GM10248 (cell line): ENCODE data around the gene DUSP14.

ENCODE experiments used
- CTCF ChIA-PET: fragments of 300-600 bp; sonication (Branson Sonifier 250); formaldehyde crosslinking; extraction: SDS; loops from one replicate; lab custom pipeline; 2021; ENCODE audit warnings: antibody characterized with exemption; lab: Yijun Ruan, JAX
- POLR2A ChIA-PET: fragments of 350-650 bp; sonication (Branson Sonifier 250); formaldehyde crosslinking; extraction: SDS; loops from one replicate; lab custom pipeline; 2020; ENCODE audit warnings: antibody characterized with exemption; lab: Yijun Ruan, JAX
- DNase-seq: peaks from one replicate; pipeline ENCODE4 v3.0.0; 2012; ENCODE audit errors: extremely low spot score
- CTCF ChIP-seq: IDR thresholded peaks from 2 replicates; pipeline ENCODE4 v1.5.1; 2012; ENCODE audit warnings: mild to moderate bottlenecking, low read depth; ENCODE audit errors: extremely low read depth, missing control alignments, control extremely low read depth

DUSP14 gene

GRCh38 chr17:37512442-37513068 is 22.9 kb downstream of the DUSP14 start:
- TF ChIP-seq CTCF = no peak
- no peak for DNase-seq
- ChIA-PET CTCF (interaction anchor here (1.3 kb wide), 1 partner anchor 9 kb away, joined by 4 read pairs; no protein-coding TSS in a partner anchor), POLR2A (no interaction called here)

GRCh38 chr17:37513711-37514110 is 24.0 kb downstream of the DUSP14 start:
- CTCF ChIA-PET = interaction anchor here (1.0 to 1.4 kb wide), 3 partner anchors 11 to 21 kb away, joined by 3 to 5 read pairs (median 4); no protein-coding TSS in a partner anchor
- no peak for TF ChIP-seq CTCF
- no peak for DNase-seq
- POLR2A ChIA-PET = no interaction called here

GRCh38 chr17:37516127-37516571 is 26.5 kb downstream of the DUSP14 start:
- no peak for TF ChIP-seq CTCF
- CTCF ChIA-PET = interaction anchor here (0.8 to 1.6 kb wide), 2 partner anchors 9 to 24 kb away, joined by 3 to 6 read pairs; no protein-coding TSS in a partner anchor
- DNase-seq = no peak
- POLR2A ChIA-PET = no interaction called here

- POLR2A ChIA-PET = no interaction called here
- no peak for DNase-seq
- CTCF ChIA-PET = interaction anchor here (0.9 kb wide), 1 partner anchor 11 kb away, joined by 3 read pairs; no protein-coding TSS in a partner anchor
- no peak for TF ChIP-seq CTCF
These were observed 28.2 kb downstream of the DUSP14 start for GRCh38 chr17:37517881-37518280.

GRCh38 chr17:37518826-37519225 is 29.1 kb downstream of the DUSP14 start:
- TF ChIP-seq CTCF = no peak
- ChIA-PET CTCF (interaction anchor here (1.3 to 1.5 kb wide), 2 partner anchors 16 to 146 kb away, joined by 3 read pairs; no protein-coding TSS in a partner anchor), POLR2A (interaction anchor here (0.6 kb wide), 1 partner anchor 8 kb away, joined by 3 read pairs; no protein-coding TSS in a partner anchor)
- DNase-seq = no peak

GRCh38 chr17:37519251-37519985 is 29.7 kb downstream of the DUSP14 start:
- ChIA-PET POLR2A (interaction anchor here (0.6 kb wide), 1 partner anchor 8 kb away, joined by 3 read pairs; no protein-coding TSS in a partner anchor), CTCF (interaction anchor here (0.8 to 1.5 kb wide), 3 partner anchors 8 to 146 kb away, joined by 3 read pairs; no protein-coding TSS in a partner anchor)
- DNase-seq = no peak
- TF ChIP-seq CTCF = no peak
